HepG2 (cell line): ENCODE results near the gene TPX2. TPM values are rescaled to one million over a fixed set of nuclear protein-coding genes. Genes with fewer than 3 reads are reported as not detected.

Source experiments
- ARNT2 ChIP-seq: sonication (generic); formaldehyde crosslinking; IDR thresholded peaks from 2 replicates; pipeline ENCODE4 v1.8.0; 2022; ENCODE audit warnings: mild to moderate bottlenecking, low read depth, missing genetic modification reagents, moderate library complexity
- ATF5 ChIP-seq: sonication (generic); formaldehyde crosslinking; IDR thresholded peaks from 2 replicates; pipeline ENCODE4 v1.4.0; 2020; ENCODE audit warnings: mild to moderate bottlenecking, low read depth, missing genetic modification reagents
- MYPOP ChIP-seq: sonication (generic); formaldehyde crosslinking; IDR thresholded peaks from 2 replicates; pipeline ENCODE4 v1.8.1; 2023; ENCODE audit warnings: mild to moderate bottlenecking, moderate library complexity, missing genetic modification reagents
- PREB ChIP-seq: sonication (generic); formaldehyde crosslinking; IDR thresholded peaks from 2 replicates; pipeline ENCODE4 v1.4.0; 2020; ENCODE audit warnings: missing genetic modification reagents
- REPIN1 ChIP-seq: sonication (generic); formaldehyde crosslinking; IDR thresholded peaks from 2 replicates; pipeline ENCODE4 v1.8.0; 2022; ENCODE audit warnings: missing genetic modification reagents, low read depth, mild to moderate bottlenecking, borderline replicate concordance
- RFX1 ChIP-seq: fragments of 450-650 bp; IDR thresholded peaks from 2 replicates; pipeline ENCODE4 v1.6.1; 2017
- TOPORS ChIP-seq: sonication (generic); formaldehyde crosslinking; IDR thresholded peaks from 2 replicates; pipeline ENCODE4 v1.8.0; 2023; ENCODE audit warnings: mild to moderate bottlenecking, missing genetic modification reagents
- ZHX1 ChIP-seq: sonication (generic); formaldehyde crosslinking; IDR thresholded peaks from 2 replicates; pipeline ENCODE4 v1.8.1; 2022; ENCODE audit warnings: low read depth, mild to moderate bottlenecking, missing genetic modification reagents
- ZNF18 ChIP-seq: sonication (generic); formaldehyde crosslinking; IDR thresholded peaks from 2 replicates; pipeline ENCODE4 v1.8.0; 2022; ENCODE audit warnings: mild to moderate bottlenecking, missing genetic modification reagents; ENCODE audit not compliant: insufficient replicate concordance
- ZNF180 ChIP-seq: sonication (generic); formaldehyde crosslinking; IDR thresholded peaks from 2 replicates; pipeline ENCODE4 v1.4.0; 2020; ENCODE audit warnings: low read depth, missing genetic modification reagents, borderline replicate concordance
- ZNF335 ChIP-seq: sonication (generic); formaldehyde crosslinking; IDR thresholded peaks from 2 replicates; pipeline ENCODE4 v1.4.0; 2020; ENCODE audit warnings: missing genetic modification reagents
- ZNF350 ChIP-seq: sonication (generic); formaldehyde crosslinking; IDR thresholded peaks from 2 replicates; pipeline ENCODE4 v1.4.0; 2020; ENCODE audit warnings: mild to moderate bottlenecking, low read depth, missing genetic modification reagents, borderline replicate concordance
- ZNF432 ChIP-seq: sonication (generic); formaldehyde crosslinking; IDR thresholded peaks from 2 replicates; pipeline ENCODE4 v1.5.0; 2020; ENCODE audit warnings: missing genetic modification reagents, mild to moderate bottlenecking, borderline replicate concordance
- ZNF550 ChIP-seq: sonication (generic); formaldehyde crosslinking; IDR thresholded peaks from 2 replicates; pipeline ENCODE4 v1.4.0; 2020; ENCODE audit warnings: mild to moderate bottlenecking, missing genetic modification reagents, borderline replicate concordance
- ZNF652 ChIP-seq: IDR thresholded peaks from 2 replicates; pipeline ENCODE4 v1.6.1; 2016; ENCODE audit warnings: low read depth, borderline replicate concordance
- ZNF672 ChIP-seq: sonication (generic); formaldehyde crosslinking; IDR thresholded peaks from 2 replicates; pipeline ENCODE4 v1.8.1; 2022; ENCODE audit warnings: missing genetic modification reagents
- ZNF709 ChIP-seq: sonication (generic); formaldehyde crosslinking; IDR thresholded peaks from 2 replicates; pipeline ENCODE4 v1.5.0; 2020; ENCODE audit warnings: mild to moderate bottlenecking, missing genetic modification reagents
- polyA plus RNA-seq, 8 experiments: library from polyadenylated mRNA; depleted of rRNA in 3 of 8; stranded (reverse) in 7 of 8; unstranded in 1 of 8; fragments of >200 nt; fragmentation: Illumina TruSeq in 4 of 8; extraction: Trizol in 4 of 8; gene quantifications; 2 replicates each; pipeline versions ENCODE4 v1.2.1 to v1.2.3, GENCODE V29; 2011 to 2016; ENCODE audit warnings: low read depth in 4 of 8, missing spikeins in 1 of 8, mixed read lengths in 1 of 8; ENCODE audit not compliant: insufficient read depth in 1 of 8
- total RNA-seq, 5 experiments: library from RNA; depleted of rRNA; stranded (reverse); fragments of >200 nt; fragmentation: Illumina TruSeq; extraction: Trizol; gene quantifications; 2 replicates each; pipeline ENCODE4 v1.2.3, GENCODE V29; 2016; ENCODE audit warnings: low read depth in 1 of 5
- TF ChIP-seq, protein P1 (sequence below): IDR thresholded peaks from 2 replicates; pipeline ENCODE4 v1.6.1; 2016; ENCODE audit warnings: low read depth, control low read depth

TPX2 gene
- total and polyA plus RNA-seq, 2 of the 13 experiments (the other 11 are each of a cell fraction or from before 2014, with no cell fraction given): 34.3 to 124 TPM

DNA sequence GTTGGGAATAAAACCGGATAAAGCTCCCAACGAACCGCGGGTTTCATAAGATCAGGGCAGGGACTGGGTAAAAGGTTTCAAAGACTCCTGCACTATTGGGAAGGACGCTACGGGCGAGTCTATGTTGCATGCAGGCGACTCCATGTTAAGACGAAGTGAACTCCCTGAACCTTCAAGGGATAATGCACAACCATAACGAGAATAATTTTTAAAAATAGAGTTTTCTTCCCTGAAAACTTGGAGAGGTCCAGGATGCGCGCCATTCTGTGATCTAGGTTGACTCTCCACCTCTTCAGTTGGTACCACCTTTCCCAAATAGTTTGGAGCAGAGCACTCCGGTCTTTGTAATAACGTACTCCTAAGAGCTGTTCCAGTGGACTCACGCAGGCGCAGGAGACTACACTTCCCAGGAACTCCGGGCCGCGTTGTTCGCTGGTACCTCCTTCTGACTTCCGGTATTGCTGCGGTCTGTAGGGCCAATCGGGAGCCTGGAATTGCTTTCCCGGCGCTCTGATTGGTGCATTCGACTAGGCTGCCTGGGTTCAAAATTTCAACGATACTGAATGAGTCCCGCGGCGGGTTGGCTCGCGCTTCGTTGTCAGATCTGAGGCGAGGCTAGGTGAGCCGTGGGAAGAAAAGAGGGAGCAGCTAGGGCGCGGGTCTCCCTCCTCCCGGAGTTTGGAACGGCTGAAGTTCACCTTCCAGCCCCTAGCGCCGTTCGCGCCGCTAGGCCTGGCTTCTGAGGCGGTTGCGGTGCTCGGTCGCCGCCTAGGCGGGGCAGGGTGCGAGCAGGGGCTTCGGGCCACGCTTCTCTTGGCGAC is at the start of gene TPX2 (continued):
- TF ChIP-seq MYPOP (CRISPR knock-in tag): peak; percentile 95
- TF ChIP-seq, protein P1, sequence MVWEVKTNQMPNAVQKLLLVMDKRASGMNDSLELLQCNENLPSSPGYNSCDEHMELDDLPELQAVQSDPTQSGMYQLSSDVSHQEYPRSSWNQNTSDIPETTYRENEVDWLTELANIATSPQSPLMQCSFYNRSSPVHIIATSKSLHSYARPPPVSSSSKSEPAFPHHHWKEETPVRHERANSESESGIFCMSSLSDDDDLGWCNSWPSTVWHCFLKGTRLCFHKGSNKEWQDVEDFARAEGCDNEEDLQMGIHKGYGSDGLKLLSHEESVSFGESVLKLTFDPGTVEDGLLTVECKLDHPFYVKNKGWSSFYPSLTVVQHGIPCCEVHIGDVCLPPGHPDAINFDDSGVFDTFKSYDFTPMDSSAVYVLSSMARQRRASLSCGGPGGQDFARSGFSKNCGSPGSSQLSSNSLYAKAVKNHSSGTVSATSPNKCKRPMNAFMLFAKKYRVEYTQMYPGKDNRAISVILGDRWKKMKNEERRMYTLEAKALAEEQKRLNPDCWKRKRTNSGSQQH: peak; percentile 100
- peak; percentile 85; the same call in 1 of the 2 replicates for TF ChIP-seq ZNF350
- TF ChIP-seq ZNF432 (CRISPR knock-in tag): no peak; the same call in 1 of the 2 replicates
- TF ChIP-seq ARNT2 (CRISPR knock-in tag): peak; percentile 98
- TF ChIP-seq ZNF652 (CRISPR knock-in tag): 0 out of 2 replicates have a peak, but pooled peaks have one; percentile 26
- peak; percentile 94 for TF ChIP-seq ZNF709
- TF ChIP-seq ATF5 (CRISPR knock-in tag): peak; percentile 73; the same call in 1 of the 2 replicates
- no peak for TF ChIP-seq PREB (CRISPR knock-in tag)
- peak; percentile 27; the same call in 1 of the 2 replicates for TF ChIP-seq ZNF335
- no peak for TF ChIP-seq ZNF550 (CRISPR knock-in tag)
- TF ChIP-seq ZHX1 (CRISPR knock-in tag): 0 out of 2 replicates have a peak, but pooled peaks have one; percentile 46
- TF ChIP-seq ZNF180 (CRISPR knock-in tag): no peak
- no peak for TF ChIP-seq RFX1
- peak; percentile 98; the same call in 1 of the 2 replicates for TF ChIP-seq TOPORS
- peak; percentile 22 for TF ChIP-seq ZNF18 (CRISPR knock-in tag)
- peak; percentile 82 for TF ChIP-seq REPIN1 (CRISPR knock-in tag)
- TF ChIP-seq ZNF672: 0 out of 2 replicates have a peak, but pooled peaks have one; percentile 83
